ENCODE data around the gene TCEA2.
"Not testable (repeated sequence)": the region's sequence is repeated elsewhere in the genome, so short reads cannot be mapped to it uniquely, and the experiment has no call there.

TCEA2 gene

DNA sequence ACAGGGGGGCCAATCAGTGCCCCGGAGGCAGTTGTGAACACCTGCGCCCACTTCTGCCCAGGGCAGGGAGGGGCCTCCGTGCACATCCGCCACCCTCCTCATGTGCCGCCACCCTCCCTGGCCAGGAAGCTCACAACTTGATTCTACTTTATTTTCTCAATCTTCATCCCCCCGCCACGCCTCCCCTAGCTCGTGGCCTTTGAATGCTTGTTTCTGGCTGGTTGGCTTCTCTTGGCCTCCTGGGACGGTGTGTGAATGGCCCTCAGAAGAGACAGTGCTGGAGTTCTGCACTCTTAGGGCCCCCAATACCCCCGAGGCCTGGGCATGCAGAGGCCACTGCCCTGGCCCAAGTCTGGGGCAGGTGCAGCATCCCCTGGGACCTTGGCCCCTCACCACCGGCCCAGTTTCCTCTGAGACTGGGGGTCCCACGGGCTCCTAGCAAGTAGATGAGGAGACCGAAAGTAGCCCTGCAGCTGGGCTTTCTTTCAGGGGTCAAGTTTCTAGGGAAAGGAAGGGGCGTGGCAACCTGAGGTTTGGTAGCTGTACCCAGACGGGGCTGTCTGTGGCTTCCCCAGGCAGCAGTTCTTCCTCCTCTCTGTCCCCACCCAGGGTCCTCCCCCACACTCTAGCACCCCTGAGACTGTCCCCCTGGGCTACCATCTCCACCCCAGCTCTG is 15.0 kb downstream of the TCEA2 start:
- DNase-seq (ENCODE audit: low read depth), result no peak

DNA sequence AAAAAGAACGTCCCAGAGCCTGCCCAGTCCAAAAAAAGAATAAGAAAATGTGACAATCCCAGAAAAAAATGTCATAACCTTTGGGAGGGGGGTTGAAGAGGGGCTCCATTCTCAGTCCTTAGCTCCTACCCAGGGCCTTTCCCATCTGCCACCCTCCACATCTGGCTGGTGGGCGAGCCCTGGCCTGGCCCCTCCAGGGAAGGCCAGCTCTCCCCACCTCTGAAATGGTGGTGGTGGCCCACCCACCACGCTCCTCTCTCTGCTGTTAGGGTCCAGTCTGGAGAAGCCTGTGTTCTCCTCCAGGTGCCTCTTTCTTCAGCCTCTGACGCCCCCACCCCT is 15.9 kb downstream of the TCEA2 start:
- DNase-seq (ENCODE audit: low read depth), result no peak

DNA sequence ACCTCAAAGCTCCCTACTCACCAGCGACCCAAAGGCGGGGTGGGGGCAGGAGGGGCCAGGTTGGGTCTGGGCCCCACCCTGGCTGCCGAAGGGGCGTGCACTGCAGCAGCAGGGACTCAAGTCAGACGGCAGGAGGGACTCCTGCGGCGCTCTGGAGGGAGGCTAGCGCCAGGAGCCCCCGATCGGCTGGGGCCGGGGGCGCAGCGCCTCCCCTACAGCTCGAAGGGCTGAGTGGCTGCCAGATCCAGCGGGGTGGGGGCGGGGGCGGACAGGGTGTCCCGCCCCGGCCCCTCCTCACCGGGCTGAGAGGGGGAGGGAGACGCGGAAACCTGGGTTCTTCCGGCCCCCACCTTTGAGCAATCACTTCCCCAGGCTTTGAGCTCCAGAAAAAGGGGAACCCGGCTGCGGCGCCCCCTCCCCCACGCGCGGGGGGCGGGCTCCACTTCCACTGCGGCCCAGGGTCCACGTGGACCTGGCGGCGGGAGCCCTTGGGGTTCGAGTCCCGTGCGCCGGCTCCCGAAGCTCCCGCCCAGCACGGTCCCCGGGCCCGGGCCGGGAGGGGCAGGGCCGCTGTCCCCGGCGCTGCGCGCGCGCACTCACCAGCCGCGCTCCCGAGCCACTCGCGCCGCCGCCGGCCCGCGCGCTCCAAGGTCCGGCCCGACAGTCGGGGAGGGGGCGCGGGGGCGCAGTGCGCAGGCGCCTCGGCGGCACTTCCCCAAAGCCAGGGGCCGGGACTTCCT is 16.4 kb downstream of the TCEA2 start, which contains the start of gene RGS19:
TSS of gene RGS19 (minus strand) at position 246 of the 740 bp plus-strand sequence. CDS start 2,632 bp downstream, outside the sequence.
- no peak for DNase-seq (ENCODE audit: low read depth)

DNA sequence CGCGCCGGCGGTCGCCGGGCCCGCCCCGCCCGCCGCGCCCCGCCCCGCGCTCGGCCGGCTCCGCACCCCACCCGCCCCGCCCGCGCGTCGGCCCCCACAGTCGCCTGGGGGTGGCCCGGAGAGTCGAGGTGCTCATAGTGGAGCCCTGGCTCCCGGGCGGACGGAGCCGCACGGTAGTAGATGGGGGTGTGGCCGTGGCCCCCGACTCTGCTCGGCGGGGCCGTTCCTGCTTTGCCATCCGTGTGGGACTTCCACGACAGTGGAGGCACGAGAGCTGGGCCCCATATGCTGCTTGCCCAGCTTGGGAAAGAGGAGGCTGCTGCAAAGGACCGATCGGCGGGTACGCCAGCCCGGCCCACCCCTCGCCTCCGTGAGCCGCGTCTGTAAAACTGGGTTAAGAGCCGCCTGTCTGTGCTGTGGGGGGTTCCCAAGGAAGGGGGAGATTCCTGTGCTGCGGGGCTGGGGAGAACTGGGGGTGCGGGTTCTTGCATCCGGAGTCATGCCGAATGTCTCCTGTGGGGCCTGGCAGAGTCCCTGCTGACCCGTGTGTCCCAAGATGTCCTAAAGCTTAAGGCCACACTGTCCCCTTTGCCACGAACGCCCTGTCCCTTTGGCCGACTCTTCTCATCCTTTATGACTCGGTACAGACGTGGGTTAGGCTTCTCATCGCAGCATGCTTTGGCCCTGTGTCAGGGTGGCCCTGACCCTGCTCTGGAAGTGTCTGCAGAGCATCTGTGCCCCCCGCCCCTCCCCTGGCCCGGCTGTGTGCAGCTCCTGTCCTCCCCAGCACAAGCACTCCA is 17.2 kb downstream of the TCEA2 start, which contains the start of gene OPRL1:
TSS of gene OPRL1 (plus strand) at position 70 of the 800 bp plus-strand sequence. CDS start 12,639 bp downstream, outside the sequence.
- DNase-seq (ENCODE audit: low read depth), result no peak

DNA sequence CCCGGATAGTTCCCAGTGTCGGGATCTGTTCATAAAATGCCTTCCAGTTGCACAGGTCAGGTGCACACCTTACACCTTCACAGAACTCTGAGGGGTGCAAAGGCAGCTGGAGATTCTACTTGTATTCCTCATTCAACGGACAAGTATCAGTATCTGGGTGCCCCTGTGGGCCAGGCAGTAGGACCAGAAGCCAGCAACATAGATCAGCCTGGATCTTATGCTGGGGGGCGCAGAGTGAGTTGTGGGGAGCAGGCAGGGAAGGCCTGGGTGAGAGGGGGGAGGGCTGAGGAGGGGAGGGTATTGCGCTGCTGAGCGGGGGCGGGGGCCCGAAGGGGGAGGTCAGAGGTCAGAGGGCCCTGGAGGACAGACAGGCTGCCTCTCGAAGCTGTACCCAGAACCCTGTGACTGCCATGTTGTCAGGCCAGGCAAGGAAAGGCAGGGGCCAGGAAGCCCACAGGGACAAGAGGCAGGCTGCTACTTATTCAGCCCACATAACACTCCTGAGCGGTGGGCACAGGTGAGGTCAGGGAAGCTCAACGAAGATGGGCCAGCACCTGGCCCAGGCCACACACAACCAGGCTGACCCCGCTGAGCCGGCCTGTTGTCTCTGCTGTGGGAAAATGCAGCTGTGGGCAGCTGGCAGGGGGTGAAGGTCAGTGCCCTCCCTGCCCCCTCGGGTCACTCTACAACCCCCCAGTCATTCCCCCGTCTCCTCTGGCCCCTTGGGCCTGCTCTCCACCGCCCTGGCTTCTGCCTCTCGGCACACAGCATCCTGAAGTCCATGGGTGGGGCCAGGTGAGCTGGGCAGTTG is 18.0 kb downstream of the TCEA2 start:
- no peak for DNase-seq (ENCODE audit: low read depth)

DNA sequence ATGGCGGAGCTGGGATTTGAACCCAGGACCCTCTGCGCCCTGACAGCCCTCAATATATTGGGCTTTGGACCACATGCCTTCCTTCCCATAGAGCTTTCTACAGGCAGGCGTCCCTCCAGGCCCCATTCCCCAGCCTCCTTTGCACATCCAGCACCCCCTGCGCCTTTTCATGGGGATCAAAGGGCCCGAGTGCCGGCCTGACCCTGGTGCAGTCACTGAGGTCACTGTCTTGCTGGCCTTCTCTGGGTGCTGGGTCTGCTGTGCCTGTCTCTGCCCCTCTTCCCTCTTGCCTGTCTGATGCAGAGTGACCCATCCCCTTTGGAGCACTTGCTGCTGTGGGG is 18.6 kb downstream of the TCEA2 start:
- no peak for DNase-seq (ENCODE audit: low read depth)

DNA sequence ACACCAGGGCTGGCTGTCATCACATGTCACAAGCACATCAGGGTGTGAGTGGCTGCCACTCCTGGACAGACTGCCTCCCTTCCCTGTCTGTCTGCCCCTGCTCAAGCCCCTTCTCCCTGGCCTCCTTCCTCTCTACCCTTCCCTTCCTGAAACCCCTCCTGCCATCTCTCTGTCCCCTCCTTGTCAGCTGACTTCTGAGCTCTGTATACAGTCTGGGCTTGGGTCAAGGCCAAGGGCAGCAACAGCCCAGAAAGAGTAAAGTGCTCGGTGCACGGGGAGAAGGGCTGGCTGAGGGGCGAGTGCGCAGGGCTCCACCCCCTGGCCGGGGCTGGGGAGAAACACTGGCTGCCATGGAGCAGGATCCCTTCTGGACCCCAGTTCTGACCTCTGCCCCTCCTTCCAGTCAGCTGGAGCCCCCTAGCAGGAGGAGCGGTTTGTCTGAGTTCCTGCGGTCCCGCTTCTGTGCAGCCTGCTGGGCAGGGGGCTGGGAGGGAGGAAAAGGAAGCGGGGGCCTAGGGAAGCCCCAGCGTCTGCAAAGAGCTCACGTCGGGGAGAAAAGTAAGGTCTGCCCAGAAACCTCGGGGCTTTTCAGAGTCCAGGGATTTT is 19.2 kb downstream of the TCEA2 start:
- DNase-seq (ENCODE audit: low read depth), result no peak

DNA sequence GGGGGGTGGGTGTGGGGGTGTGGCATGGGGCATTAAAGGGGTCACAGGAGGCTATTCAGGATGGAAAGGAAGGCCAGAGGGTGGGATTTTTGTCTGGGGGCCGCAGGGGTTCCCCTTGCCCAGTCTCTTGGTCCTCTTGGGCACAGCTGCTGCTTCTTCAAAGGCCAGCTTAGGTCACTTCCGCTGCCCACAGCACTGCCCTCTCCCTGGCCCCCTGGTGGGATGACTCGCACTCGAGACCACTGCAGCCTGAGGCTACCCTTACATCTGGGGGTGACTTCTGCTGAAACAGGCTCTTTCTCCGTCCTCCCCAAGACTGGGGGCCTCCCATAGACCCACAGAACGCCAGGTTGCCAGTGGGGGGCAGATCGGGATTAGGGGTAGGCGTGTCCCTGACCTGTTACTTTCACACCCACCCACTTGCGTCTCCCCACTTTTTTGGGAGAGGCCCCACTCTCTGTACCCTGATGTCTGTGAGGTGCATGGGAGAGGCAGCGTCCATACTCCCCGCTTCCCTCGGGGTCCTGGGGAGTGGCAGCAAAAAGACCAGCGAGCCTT is 19.9 kb downstream of the TCEA2 start:
- no peak for DNase-seq (ENCODE audit: low read depth)

DNA sequence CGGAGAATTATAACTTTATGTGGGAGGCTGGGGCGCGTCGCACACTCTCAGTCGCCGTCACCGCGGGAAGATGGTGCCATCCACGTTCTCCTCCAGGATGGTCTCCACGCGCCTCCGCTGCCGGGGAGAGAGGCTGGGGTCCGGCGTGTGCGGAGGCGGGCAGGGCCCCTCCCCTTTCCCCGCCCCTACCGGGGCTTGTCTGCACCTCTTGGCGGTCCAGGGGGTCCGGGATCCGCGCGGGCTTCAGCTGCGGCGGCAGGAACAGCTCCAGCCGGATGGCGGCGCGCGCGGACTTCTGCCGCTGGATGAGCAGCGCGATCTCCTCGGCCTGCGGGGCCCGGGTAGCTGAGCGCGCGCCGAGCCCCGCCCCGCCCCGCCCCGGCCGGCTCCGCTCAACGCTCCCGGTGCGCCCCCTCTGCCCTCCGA is 20.4 kb downstream of the TCEA2 start:
- DNase-seq (ENCODE audit: low read depth), result no peak

DNA sequence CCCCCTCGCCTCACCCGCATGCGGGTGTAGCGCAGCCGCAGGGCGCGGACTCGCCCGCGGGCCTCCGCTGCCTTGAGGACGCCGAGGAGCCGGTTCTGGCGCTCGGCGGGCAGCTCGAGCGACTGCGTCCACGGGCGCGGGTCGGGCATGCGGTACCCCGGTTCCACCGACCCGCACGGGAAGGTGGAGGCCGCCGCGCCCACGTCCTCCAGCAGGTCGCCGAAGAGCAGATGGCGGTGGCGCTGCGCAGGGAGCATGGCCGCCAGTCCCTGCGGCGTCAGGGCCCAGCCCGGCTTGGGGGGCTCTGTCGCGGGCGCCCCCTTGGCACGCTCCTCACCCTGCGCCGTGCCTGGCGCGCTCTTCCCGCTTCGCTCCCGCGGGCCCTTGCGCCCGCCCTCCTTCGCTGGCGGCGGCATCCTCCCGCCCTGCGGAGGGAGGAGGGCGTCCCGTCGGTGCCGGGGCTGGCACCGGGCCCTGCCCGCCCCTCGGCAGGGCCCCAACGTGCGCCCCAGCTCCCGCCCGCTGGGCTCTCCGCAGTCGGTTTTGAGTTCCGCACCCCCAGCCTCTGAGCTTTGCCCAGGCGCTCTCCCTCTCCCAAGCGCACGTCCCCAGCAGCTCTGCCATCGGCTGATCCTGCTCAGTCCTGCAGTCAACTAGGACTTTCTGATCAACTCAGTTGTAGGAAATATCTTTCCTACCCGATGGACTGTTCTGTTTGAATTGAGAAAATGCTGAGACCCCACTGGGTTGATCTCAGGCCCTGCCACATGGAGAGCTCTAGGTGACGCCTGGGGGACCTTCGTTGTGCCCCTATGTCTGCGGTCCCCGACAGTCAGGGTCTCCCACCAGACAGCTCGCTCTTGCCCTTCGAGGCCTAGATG is 21.0 kb downstream of the TCEA2 start, which contains the start of gene LKAAEAR1:
TSS of gene LKAAEAR1 (minus strand) at position 595 of the 881 bp plus-strand sequence. CDS start at position 416, 179 bp downstream.
- DNase-seq (ENCODE audit: low read depth), result no peak

DNA sequence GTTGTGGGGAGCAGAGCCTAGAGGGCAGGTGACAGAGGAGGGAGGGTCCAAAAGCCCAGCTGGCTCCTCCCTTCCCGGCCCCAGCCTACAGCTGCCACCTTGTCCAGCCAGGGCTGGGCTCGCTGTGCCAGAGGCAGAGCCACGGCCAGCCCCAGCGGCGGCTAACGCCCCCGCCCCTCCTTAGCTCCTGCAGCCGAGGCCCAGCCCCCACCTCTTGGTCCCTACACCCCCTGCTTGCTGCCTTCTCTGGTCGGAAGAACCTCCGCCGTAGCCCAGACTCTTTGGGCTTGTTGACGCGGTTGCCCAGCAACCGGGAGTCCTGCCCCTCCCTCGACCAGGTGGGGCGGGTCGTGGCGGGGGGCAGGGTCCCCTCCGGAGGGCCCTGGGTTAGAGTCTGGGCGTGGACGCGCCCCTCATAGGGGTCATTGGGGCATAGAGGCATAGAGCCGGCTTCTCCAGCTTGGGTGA is 21.7 kb downstream of the TCEA2 start:
- no peak for DNase-seq (ENCODE audit: low read depth)

DNA sequence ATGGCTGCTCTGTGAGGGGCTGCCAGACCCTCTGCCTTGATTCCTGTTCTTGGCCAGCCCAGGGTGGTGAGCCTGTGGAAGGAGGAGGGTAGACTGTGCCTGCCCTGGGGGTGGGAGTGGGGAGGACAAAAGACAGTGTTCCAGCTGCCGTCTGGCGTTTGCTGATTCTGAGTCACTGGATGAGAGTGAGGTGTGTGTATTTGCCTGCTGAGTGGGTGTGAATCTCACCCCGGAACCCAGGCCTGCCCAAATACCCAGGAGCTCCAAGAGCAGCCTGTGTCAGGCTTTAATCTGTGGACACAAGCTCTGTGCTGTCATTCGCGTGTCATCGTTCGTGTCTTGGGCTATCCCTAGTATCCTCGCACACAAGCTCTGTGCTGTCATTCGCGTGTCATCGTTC is 23.8 kb downstream of the TCEA2 start:
- no peak for DNase-seq (ENCODE audit: low read depth)

DNA sequence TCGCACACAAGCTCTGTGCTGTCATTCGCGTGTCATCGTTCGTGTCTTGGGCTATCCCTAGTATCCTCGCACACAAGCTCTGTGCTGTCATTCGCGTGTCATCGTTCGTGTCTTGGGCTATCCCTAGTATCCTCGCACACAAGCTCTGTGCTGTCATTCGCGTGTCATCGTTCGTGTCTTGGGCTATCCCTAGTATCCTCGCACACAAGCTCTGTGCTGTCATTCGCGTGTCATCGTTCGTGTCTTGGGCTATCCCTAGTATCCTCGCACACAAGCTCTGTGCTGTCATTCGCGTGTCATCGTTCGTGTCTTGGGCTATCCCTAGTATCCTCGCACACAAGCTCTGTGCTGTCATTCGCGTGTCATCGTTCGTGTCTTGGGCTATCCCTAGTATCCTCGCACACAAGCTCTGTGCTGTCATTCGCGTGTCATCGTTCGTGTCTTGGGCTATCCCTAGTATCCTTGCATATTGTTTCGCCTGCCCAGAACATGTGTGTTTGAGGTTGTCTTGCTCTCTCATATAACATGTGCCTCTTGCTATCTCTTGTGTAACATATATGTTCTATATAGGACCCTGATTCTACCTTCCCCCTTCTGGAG is 24.3 kb downstream of the TCEA2 start:
- not testable (repeated sequence) for DNase-seq (ENCODE audit: low read depth)

DNA sequence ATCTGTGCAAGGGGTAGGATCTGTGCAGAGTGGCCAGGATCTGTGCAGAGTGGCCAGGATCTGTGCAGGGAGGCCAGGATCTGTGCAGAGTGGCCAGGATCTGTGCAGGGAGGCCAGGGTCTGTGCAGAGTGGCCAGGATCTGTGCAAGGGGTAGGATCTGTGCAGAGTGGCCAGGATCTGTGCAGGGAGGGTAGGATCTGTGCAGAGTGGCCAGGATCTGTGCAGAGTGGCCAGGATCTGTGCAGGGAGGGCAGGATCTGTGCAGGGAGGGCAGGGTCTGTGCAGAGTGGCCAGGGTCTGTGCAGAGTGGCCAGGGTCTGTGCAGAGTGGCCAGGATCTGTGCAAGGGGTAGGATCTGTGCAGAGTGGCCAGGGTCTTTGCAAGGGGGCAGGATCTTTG is 25.6 kb downstream of the TCEA2 start:
- DNase-seq (ENCODE audit: low read depth), result not testable (repeated sequence)

DNA sequence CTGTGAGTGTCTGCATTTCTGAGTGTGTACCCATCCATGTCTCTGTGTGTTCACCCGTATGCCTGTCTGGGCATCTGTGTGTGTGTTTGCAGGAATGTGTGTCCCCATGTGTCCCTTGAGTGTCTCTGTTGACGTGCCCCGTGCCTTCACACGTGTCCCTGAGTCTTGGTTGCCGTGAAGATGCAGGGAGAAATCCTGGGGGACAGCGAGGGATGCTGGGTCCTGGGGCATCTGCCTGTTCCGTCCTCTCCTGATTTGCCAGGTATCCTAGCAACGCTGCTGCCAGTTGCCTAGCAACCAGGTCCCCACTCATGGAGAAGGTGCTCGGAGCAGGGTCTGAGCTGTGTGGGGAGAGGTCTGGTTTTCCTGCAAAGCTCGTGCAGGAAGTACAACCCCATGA is 27.2 kb downstream of the TCEA2 start:
- no peak for DNase-seq (ENCODE audit: low read depth)

DNA sequence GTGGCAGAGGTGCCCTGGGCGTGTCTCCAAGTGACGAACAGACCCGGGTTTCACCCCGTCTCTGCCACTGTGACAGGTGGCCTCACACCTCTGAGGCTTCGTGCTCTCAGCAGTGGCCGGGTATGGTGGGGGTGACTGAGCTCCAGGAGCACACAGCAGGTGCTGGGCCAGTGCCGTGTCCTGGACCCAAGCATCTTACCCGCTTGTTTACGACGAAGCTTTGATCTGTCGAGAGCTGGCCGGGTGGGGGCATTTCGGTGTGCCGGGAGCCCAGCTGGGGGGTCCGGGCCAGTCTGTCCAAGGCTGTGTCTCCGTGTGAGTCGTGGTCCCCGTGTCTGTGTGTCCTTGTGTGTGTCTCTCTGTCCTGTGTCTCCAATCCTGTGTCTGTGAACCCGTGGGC is 28.3 kb downstream of the TCEA2 start:
- no peak for DNase-seq (ENCODE audit: low read depth)

DNA sequence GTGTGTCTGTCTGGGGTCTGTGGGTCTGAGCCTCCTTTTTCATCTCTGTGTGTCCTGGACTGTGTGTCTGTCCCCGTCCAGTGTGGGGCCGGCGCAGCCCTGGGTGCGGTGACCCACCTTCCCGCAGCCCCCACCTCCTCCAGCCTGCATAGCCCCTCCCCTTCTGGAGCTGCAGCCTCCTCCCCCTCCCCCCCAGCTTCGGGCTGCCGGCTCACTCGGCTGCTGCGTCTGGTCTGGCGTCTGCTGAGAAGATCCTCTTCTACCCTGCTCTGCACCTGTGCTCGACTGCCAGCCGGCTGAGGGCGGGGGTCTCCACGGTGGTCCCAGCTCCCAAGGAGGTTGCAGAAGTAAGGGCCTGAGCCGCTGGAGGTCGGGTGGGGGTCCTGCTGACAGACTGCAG is 28.8 kb downstream of the TCEA2 start:
- DNase-seq (ENCODE audit: low read depth), result no peak

DNA sequence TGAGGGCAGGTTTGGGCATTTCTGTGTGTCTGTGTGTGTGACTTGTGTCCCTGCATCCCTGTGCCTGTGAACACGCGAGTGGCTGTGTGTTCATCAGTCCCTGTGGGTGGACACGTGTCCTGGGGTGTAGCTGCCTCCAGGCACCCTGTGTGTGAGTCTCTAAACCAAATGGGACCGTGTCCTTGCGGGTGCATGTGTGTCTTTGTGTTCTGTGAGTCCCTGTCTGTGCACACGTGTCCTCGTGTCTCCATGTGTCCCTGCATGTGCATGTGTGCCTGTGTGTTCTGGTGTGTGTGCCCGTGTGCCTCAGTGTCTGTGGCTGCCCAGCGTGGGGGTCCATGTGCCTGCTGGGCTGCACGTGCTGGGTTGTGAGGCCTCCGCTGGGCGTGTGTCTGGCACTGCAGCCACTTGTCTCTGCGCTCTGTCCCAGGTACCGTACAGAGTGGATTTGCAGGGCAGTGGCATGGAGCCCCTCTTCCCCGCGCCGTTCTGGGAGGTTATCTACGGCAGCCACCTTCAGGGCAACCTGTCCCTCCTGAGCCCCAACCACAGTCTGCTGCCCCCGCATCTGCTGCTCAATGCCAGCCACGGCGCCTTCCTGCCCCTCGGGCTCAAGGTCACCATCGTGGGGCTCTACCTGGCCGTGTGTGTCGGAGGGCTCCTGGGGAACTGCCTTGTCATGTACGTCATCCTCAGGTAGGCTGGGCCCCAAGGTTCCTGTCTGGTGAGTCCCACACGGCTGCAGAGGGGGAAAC is 29.4 kb downstream of the TCEA2 start:
- DNase-seq (ENCODE audit: low read depth), result no peak

DNA sequence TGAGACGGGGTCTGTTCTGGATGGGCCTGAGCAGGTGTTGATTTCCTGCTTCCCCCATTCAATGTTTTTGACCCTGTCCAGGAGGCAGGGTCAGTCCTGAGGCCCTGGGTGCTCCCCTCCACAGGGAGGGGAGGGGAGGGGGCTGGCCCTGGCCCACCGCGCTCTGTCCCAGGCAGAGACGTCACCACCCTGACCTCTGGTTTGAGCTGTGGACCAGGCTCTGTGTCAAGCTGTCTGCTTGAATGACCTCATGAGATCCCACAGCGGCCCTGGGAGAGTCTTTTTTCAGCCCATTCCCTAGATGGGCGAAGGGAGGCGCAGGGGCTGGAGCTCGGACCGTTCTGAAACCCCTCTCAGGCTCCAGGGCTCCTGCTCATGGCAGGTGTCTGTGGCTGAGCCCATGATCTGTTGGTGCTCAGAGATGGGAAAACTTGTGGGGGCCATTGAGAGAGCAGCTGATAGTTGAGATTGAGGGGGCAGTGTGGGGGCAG is 30.1 kb downstream of the TCEA2 start:
- no peak for DNase-seq (ENCODE audit: low read depth)

All from stimulated activated CD8-positive, alpha-beta memory T cell treated with anti-CD3 and anti-CD28 coated beads, Interleukin-7, amount 100 ng/mL, for 24 hours (primary cell).